ENCODE measurements around the gene OR51A7.

DNA sequence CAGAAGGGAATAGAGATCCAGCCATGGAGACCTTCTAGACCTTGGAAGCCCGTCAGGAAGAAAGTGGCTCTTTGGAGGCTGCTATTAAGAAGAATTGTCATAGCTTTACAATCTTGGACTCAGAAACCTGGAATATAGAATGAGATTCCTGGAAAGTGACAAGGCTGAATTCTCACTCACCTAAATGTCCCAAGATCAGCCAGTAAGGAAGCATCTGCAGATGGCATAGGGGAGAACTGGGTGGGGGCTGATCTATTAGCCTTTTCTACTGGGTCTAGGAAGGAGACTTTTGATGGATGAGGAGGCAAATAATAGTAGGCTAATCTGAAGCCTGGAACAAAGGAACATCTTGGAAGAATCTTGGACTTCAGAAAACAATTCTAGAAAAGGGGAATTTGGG lies 20.7 kb downstream of the OR51A7 start, which contains the start of gene OR51G1:
- TF ChIP-seq, protein P1, sequence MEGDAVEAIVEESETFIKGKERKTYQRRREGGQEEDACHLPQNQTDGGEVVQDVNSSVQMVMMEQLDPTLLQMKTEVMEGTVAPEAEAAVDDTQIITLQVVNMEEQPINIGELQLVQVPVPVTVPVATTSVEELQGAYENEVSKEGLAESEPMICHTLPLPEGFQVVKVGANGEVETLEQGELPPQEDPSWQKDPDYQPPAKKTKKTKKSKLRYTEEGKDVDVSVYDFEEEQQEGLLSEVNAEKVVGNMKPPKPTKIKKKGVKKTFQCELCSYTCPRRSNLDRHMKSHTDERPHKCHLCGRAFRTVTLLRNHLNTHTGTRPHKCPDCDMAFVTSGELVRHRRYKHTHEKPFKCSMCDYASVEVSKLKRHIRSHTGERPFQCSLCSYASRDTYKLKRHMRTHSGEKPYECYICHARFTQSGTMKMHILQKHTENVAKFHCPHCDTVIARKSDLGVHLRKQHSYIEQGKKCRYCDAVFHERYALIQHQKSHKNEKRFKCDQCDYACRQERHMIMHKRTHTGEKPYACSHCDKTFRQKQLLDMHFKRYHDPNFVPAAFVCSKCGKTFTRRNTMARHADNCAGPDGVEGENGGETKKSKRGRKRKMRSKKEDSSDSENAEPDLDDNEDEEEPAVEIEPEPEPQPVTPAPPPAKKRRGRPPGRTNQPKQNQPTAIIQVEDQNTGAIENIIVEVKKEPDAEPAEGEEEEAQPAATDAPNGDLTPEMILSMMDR (IDR thresholded peaks at IDR 0.05; ENCODE audit: poor library complexity) = no peak
- TF ChIP-seq EZH2phosphoT487 (IDR thresholded peaks at IDR 0.05; ENCODE audit: low read depth, severe bottlenecking, unreplicated experiment) = no peak

All from hepatocyte (in vitro differentiated cells).